ENCODE measurements around the gene GALNT6.

DNA sequence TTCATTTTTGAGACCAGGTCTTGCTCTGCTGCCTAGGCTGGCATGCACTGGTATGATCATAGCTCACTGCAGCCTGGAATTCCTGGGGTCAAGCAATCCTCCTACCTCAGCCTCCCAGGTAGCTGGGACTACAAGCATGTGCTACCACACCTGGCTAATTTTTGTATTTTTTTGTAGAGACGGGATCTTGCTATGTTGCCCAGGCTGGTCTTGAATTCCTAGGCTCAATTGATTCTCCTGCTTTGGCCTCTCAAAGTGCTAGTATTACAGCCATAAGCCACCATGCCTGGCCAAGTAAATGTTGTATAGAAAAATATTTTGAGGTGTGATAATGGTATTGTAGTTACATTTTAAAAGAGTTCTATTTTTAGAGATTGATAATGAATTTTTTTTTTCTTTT is 79.8 kb downstream of the GALNT6 start:
- TF ChIP-seq, protein P1, sequence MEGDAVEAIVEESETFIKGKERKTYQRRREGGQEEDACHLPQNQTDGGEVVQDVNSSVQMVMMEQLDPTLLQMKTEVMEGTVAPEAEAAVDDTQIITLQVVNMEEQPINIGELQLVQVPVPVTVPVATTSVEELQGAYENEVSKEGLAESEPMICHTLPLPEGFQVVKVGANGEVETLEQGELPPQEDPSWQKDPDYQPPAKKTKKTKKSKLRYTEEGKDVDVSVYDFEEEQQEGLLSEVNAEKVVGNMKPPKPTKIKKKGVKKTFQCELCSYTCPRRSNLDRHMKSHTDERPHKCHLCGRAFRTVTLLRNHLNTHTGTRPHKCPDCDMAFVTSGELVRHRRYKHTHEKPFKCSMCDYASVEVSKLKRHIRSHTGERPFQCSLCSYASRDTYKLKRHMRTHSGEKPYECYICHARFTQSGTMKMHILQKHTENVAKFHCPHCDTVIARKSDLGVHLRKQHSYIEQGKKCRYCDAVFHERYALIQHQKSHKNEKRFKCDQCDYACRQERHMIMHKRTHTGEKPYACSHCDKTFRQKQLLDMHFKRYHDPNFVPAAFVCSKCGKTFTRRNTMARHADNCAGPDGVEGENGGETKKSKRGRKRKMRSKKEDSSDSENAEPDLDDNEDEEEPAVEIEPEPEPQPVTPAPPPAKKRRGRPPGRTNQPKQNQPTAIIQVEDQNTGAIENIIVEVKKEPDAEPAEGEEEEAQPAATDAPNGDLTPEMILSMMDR (IDR thresholded peaks at IDR 0.05), result no peak
- no peak for TF ChIP-seq ZFX (IDR thresholded peaks at IDR 0.05; ENCODE audit: borderline replicate concordance)
